Retinal pigment epithelial cell (primary cell): ENCODE data around the gene ST14.
A peak's percentile ranks its signal among the peaks of the same experiment; 100 is the strongest.

ENCODE experiments used
- DNase-seq: peaks from one replicate; pipeline ENCODE4 v3.0.0-alpha.2; 2010; ENCODE audit warnings: low read depth
- H3K4me3 ChIP-seq: 2 replicates; pipeline ENCODE4 v1.5.1; 2011; ENCODE audit warnings: mild to moderate bottlenecking, low read length, control low read depth, moderate library complexity
- CTCF ChIP-seq: conservative IDR thresholded peaks from 2 replicates; pipeline ENCODE4 v1.5.1; 2011; ENCODE audit warnings: low read depth, low read length, control low read depth, inconsistent platforms

ST14 gene

DNA sequence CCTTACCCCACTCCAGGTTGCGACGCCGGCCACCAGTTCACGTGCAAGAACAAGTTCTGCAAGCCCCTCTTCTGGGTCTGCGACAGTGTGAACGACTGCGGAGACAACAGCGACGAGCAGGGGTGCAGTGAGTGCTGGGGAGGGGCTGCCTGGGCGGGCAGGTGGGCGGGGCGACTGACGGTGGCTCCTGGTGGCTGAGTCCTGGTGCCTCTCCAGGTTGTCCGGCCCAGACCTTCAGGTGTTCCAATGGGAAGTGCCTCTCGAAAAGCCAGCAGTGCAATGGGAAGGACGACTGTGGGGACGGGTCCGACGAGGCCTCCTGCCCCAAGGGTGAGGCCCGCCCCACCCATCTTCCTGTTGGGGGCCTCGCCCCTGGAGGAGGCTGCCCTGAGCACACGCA, 38.7 kb downstream of the ST14 start:
- no peak for DNase-seq
- H3K4me3 ChIP-seq: no peak overlapping the region
- no peak for TF ChIP-seq CTCF

GRCh38 chr11:130198964-130199363, 39.4 kb downstream of the ST14 start:
- TF ChIP-seq CTCF: peak; percentile 19
- no peak for DNase-seq
- no peak overlapping the region for H3K4me3 ChIP-seq

GRCh38 chr11:130199792-130200191, 40.2 kb downstream of the ST14 start:
- TF ChIP-seq CTCF: no peak
- no peak for DNase-seq
- no peak overlapping the region for H3K4me3 ChIP-seq

DNA sequence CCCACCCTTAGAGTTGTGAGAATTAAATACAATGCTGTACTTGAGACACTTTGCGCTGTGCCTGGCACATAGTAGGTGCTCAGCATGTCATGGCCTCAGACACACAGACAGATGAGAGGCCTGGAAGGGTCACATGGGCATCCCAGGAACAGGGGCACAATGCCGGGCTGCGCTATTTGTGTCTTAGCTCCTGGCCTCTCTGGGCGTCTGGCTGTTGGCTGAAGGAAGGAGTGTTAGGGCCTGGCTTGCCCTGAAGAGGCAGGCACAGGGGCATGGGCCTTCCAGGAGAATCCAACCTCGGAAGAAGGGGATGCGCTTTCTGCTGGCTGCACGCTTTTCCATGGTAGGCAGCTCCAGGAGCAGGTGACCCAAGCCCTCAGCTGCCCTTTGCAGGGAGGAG, 41.4 kb downstream of the ST14 start:
- no peak overlapping the region for H3K4me3 ChIP-seq
- no peak for TF ChIP-seq CTCF
- DNase-seq: no peak

- no peak overlapping the region for H3K4me3 ChIP-seq
- DNase-seq: no peak
- TF ChIP-seq CTCF: no peak
Observed at GRCh38 chr11:130202009-130202817, 42.6 kb downstream of the ST14 start.

- no peak for DNase-seq
- no peak overlapping the region for H3K4me3 ChIP-seq
- TF ChIP-seq CTCF: no peak
Observed at GRCh38 chr11:130202818-130203689, 43.5 kb downstream of the ST14 start.
